HEK293 (cell line): Measurements from ENCODE around the gene EEIG2.

Experiments used
- CTCF ChIA-PET: fragments of 350-600 bp; formaldehyde crosslinking; extraction: SDS; loops from one replicate; lab custom pipeline; 2021; ENCODE audit warnings: antibody characterized with exemption; lab: Yijun Ruan, JAX
- POLR2A ChIA-PET: fragments of 300-600 bp; formaldehyde crosslinking; extraction: SDS; loops from one replicate; lab custom pipeline; 2020; ENCODE audit warnings: antibody characterized with exemption, inconsistent platforms; lab: Yijun Ruan, JAX
- H3K27ac ChIP-seq: fragments of 200-500 bp; sonication (Bioruptor generic); 2 replicates; pipeline ENCODE4 v1.5.1; 2014; ENCODE audit warnings: low read depth, low read length, control low read depth, inconsistent platforms; ENCODE audit errors: extremely low read depth
- H3K36me3 ChIP-seq, 2 experiments: fragments of 200-500 bp in 1 of 2; sonication (Bioruptor generic) in 1 of 2; 1 replicate in 1 of 2; 2 replicates in 1 of 2; pipeline ENCODE4 v1.5.1; 2014 to 2017; ENCODE audit warnings: inconsistent platforms in 2 of 2, low read length in 2 of 2; ENCODE audit not compliant: control insufficient read depth in 2 of 2, insufficient read depth in 1 of 2
- H3K4me1 ChIP-seq: fragments of 200-500 bp; sonication (Bioruptor generic); 2 replicates; pipeline ENCODE4 v1.5.1; 2014; ENCODE audit warnings: mild to moderate bottlenecking, low read length, inconsistent platforms; ENCODE audit not compliant: control insufficient read depth, insufficient read depth
- H3K4me3 ChIP-seq: 2 replicates; pipeline ENCODE4 v1.5.1; 2011; ENCODE audit warnings: low read depth, mild to moderate bottlenecking, control low read depth, low read length, moderate library complexity
- H3K9me3 ChIP-seq: fragments of 200-500 bp; sonication (Bioruptor generic); 2 replicates; pipeline ENCODE4 v1.5.1; 2014; ENCODE audit warnings: low read depth, low read length, inconsistent platforms; ENCODE audit not compliant: control insufficient read depth, insufficient read depth
- GLI4 ChIP-seq: fragments of 450-650 bp; formaldehyde crosslinking; IDR thresholded peaks from 2 replicates; pipeline ENCODE4 v1.5.1; 2016; ENCODE audit warnings: missing biosample characterization, missing genetic modification characterization
- GLIS2 ChIP-seq: fragments of 450-650 bp; formaldehyde crosslinking; IDR thresholded peaks from 2 replicates; pipeline ENCODE4 v1.5.1; 2016; ENCODE audit warnings: missing biosample characterization, missing genetic modification characterization
- KLF16 ChIP-seq: fragments of 450-650 bp; formaldehyde crosslinking; IDR thresholded peaks from 2 replicates; pipeline ENCODE4 v1.5.1; 2017; ENCODE audit warnings: missing biosample characterization, missing genetic modification characterization
- SETDB1 ChIP-seq: IDR thresholded peaks from one replicate; pipeline ENCODE4 v1.6.1; 2017; ENCODE audit warnings: mild to moderate bottlenecking, low read length, moderate library complexity, mixed read lengths; ENCODE audit not compliant: insufficient read length
- WT1 ChIP-seq: fragments of 450-650 bp; formaldehyde crosslinking; IDR thresholded peaks from 2 replicates; pipeline ENCODE4 v1.5.1; 2016; ENCODE audit warnings: missing biosample characterization, missing genetic modification characterization
- ZNF112 ChIP-seq: fragments of 450-650 bp; formaldehyde crosslinking; IDR thresholded peaks from 2 replicates; pipeline ENCODE4 v1.5.0; 2017; ENCODE audit warnings: missing biosample characterization, missing genetic modification characterization
- ZNF114 ChIP-seq: fragments of 450-650 bp; formaldehyde crosslinking; IDR thresholded peaks from 2 replicates; pipeline ENCODE4 v1.5.0; 2017; ENCODE audit warnings: missing biosample characterization, missing genetic modification characterization
- ZNF146 ChIP-seq: fragments of 450-650 bp; formaldehyde crosslinking; IDR thresholded peaks from 2 replicates; pipeline ENCODE4 v1.5.1; 2016; ENCODE audit warnings: missing biosample characterization, missing genetic modification characterization
- ZNF214 ChIP-seq: fragments of 450-650 bp; formaldehyde crosslinking; IDR thresholded peaks from 2 replicates; pipeline ENCODE4 v1.5.1; 2017; ENCODE audit warnings: missing biosample characterization, mild to moderate bottlenecking, missing genetic modification characterization, borderline replicate concordance
- ZNF292 ChIP-seq: fragments of 450-650 bp; formaldehyde crosslinking; IDR thresholded peaks from 2 replicates; pipeline ENCODE4 v1.5.1; 2016; ENCODE audit warnings: low read depth, missing biosample characterization, missing genetic modification characterization, borderline replicate concordance
- ZNF391 ChIP-seq: fragments of 450-650 bp; formaldehyde crosslinking; IDR thresholded peaks from 2 replicates; pipeline ENCODE4 v1.5.1; 2016; ENCODE audit warnings: low read depth, missing biosample characterization, missing genetic modification characterization, borderline replicate concordance
- ZNF416 ChIP-seq: fragments of 450-650 bp; formaldehyde crosslinking; IDR thresholded peaks from 2 replicates; pipeline ENCODE4 v1.5.1; 2016; ENCODE audit warnings: missing biosample characterization, missing genetic modification characterization
- ZNF501 ChIP-seq: fragments of 450-650 bp; formaldehyde crosslinking; IDR thresholded peaks from 2 replicates; pipeline ENCODE4 v1.5.1; 2016; ENCODE audit warnings: missing biosample characterization, missing genetic modification characterization
- ZNF521 ChIP-seq: fragments of 450-650 bp; formaldehyde crosslinking; IDR thresholded peaks from 2 replicates; pipeline ENCODE4 v1.5.1; 2017; ENCODE audit warnings: missing biosample characterization, mild to moderate bottlenecking, missing genetic modification characterization
- ZNF555 ChIP-seq: fragments of 450-650 bp; formaldehyde crosslinking; conservative IDR thresholded peaks from 2 replicates; pipeline ENCODE4 v1.5.1; 2017; ENCODE audit warnings: missing biosample characterization, mild to moderate bottlenecking, missing genetic modification characterization, inconsistent platforms
- ZNF747 ChIP-seq: fragments of 450-650 bp; formaldehyde crosslinking; IDR thresholded peaks from 2 replicates; pipeline ENCODE4 v1.5.1; 2016; ENCODE audit warnings: missing biosample characterization, missing genetic modification characterization
- ZSCAN16 ChIP-seq: fragments of 450-650 bp; formaldehyde crosslinking; IDR thresholded peaks from 2 replicates; pipeline ENCODE4 v1.5.1; 2016; ENCODE audit warnings: missing biosample characterization, missing genetic modification characterization
- ZSCAN30 ChIP-seq: fragments of 450-650 bp; IDR thresholded peaks from 2 replicates; pipeline ENCODE4 v1.5.1; 2018; ENCODE audit warnings: missing biosample characterization, mild to moderate bottlenecking, missing genetic modification characterization, moderate library complexity
- TF ChIP-seq, protein P1 (sequence below): fragments of 450-650 bp; formaldehyde crosslinking; IDR thresholded peaks from 2 replicates; pipeline ENCODE4 v1.5.1; 2016; ENCODE audit warnings: missing biosample characterization, missing genetic modification characterization, borderline replicate concordance
- TF ChIP-seq, protein P2 (sequence below): fragments of 450-650 bp; formaldehyde crosslinking; IDR thresholded peaks from 2 replicates; pipeline ENCODE4 v1.5.0; 2017; ENCODE audit warnings: missing biosample characterization, missing genetic modification characterization, borderline replicate concordance

EEIG2 gene

DNA sequence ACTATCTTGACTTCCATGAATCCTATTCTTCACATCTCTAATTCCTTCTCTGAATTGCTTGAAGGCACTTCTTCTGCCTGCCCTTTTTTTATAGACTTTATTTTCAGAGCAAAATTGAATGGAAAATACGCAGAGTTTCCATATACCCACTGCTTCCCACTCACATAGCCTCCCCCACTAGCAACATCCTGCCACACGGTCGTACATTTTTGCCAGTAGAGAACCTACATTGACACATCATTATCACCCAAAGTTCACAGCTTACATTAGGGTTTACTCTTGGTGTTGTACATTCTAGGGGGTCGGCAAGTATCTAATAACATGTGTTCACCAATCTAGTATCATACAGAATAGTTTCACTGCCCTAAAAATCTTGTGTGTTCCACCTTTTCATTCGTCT is 12.3 kb downstream of the EEIG2 start:
- POLR2A ChIA-PET = no interaction called here
- CTCF ChIA-PET = interaction anchor here (0.7 kb wide), 1 partner anchor 12 kb away, joined by 4 read pairs; no protein-coding TSS in a partner anchor
- peaks cover 4% of the 10 kb centered on the region; the same call in 1 of the 2 replicates for H3K4me1 ChIP-seq

DNA sequence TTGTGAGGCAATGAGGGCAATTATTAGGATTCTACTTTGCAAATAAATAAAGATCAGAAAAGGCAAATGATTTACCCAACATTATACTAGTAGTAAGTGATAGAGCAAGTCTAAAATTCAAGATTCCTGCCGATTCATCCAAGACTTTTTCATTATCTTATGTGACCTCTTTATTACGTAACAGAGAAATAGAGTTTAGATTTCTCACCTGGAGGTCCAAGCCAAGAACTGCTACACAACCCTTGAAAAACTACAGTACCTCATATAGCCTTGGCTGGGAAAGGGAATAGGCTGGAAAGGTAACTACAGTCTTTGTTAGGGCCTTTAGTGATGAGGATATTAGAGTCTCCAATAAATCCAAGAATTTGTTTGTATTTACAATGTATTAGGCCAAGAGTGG is 13.3 kb downstream of the EEIG2 start:
- H3K9me3 ChIP-seq = no peaks in the 10 kb centered on the region
- no peak overlapping the region for H3K4me3 ChIP-seq
- POLR2A ChIA-PET = no interaction called here
- H3K4me1 ChIP-seq = no peaks in the 10 kb centered on the region
- H3K36me3 ChIP-seq = no peaks in the 10 kb centered on the region
- no peak overlapping the region for H3K27ac ChIP-seq
- TF ChIP-seq ZNF114 (tag by site-specific recombination) (no peak), ZSCAN30 (no peak)
- CTCF ChIA-PET = no interaction called here

More for the DNA sequence above, 12.3 kb downstream of the EEIG2 start:
- no peaks in the 10 kb centered on the region for H3K36me3 ChIP-seq
- no peak overlapping the region for H3K27ac ChIP-seq
- TF ChIP-seq GLI4 (tag by site-specific recombination) = no peak
- no peak for TF ChIP-seq ZNF521 (tag by site-specific recombination)
- TF ChIP-seq ZNF416 (tag by site-specific recombination) = no peak
- no peak for TF ChIP-seq ZSCAN16 (tag by site-specific recombination)
- TF ChIP-seq ZNF501 (tag by site-specific recombination) = no peak
- TF ChIP-seq ZNF391 (tag by site-specific recombination) = no peak
- no peak for TF ChIP-seq ZNF555 (tag by site-specific recombination)
- TF ChIP-seq ZNF292 (tag by site-specific recombination) = no peak
- TF ChIP-seq ZNF112 = no peak
- no peak for TF ChIP-seq KLF16
- TF ChIP-seq GLIS2 = no peak
- TF ChIP-seq, protein P1, sequence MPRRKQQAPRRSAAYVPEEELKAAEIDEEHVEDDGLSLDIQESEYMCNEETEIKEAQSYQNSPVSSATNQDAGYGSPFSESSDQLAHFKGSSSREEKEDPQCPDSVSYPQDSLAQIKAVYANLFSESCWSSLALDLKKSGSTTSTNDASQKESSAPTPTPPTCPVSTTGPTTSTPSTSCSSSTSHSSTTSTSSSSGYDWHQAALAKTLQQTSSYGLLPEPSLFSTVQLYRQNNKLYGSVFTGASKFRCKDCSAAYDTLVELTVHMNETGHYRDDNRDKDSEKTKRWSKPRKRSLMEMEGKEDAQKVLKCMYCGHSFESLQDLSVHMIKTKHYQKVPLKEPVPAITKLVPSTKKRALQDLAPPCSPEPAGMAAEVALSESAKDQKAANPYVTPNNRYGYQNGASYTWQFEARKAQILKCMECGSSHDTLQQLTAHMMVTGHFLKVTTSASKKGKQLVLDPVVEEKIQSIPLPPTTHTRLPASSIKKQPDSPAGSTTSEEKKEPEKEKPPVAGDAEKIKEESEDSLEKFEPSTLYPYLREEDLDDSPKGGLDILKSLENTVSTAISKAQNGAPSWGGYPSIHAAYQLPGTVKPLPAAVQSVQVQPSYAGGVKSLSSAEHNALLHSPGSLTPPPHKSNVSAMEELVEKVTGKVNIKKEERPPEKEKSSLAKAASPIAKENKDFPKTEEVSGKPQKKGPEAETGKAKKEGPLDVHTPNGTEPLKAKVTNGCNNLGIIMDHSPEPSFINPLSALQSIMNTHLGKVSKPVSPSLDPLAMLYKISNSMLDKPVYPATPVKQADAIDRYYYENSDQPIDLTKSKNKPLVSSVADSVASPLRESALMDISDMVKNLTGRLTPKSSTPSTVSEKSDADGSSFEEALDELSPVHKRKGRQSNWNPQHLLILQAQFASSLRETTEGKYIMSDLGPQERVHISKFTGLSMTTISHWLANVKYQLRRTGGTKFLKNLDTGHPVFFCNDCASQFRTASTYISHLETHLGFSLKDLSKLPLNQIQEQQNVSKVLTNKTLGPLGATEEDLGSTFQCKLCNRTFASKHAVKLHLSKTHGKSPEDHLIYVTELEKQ = no peak
- TF ChIP-seq WT1 (tag by site-specific recombination) = no peak
- TF ChIP-seq SETDB1 = no peak
- TF ChIP-seq, protein P2, sequence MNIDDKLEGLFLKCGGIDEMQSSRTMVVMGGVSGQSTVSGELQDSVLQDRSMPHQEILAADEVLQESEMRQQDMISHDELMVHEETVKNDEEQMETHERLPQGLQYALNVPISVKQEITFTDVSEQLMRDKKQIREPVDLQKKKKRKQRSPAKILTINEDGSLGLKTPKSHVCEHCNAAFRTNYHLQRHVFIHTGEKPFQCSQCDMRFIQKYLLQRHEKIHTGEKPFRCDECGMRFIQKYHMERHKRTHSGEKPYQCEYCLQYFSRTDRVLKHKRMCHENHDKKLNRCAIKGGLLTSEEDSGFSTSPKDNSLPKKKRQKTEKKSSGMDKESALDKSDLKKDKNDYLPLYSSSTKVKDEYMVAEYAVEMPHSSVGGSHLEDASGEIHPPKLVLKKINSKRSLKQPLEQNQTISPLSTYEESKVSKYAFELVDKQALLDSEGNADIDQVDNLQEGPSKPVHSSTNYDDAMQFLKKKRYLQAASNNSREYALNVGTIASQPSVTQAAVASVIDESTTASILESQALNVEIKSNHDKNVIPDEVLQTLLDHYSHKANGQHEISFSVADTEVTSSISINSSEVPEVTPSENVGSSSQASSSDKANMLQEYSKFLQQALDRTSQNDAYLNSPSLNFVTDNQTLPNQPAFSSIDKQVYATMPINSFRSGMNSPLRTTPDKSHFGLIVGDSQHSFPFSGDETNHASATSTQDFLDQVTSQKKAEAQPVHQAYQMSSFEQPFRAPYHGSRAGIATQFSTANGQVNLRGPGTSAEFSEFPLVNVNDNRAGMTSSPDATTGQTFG (tag by site-specific recombination) = no peak
- TF ChIP-seq ZNF214 (tag by site-specific recombination) = no peak
- no peak overlapping the region for H3K4me3 ChIP-seq
- H3K9me3 ChIP-seq = no peaks in the 10 kb centered on the region

DNA sequence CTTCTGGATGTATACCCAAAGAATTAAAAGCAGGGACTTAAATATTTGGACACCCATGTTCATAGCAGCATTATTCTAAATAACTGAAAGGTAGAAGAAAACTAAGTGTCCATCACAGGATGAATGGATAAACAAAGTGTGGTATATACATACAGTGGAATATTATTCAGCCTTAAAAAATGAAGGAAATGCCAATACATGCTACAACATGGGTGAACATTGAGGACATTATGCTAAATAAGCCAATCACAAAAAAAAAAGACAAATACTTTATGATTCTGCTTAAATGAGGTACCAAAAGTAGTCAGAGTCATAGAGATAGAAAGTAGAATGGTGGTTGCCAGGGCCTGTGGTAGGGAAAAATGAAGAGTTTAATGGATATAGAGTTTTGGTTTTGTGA is 14.1 kb downstream of the EEIG2 start:
- no peaks in the 10 kb centered on the region for H3K9me3 ChIP-seq
- POLR2A ChIA-PET = no interaction called here

More for the DNA sequence above, 14.1 kb downstream of the EEIG2 start:
- H3K4me3 ChIP-seq = no peak overlapping the region
- no peaks in the 10 kb centered on the region for H3K36me3 ChIP-seq
- H3K4me1 ChIP-seq = no peaks in the 10 kb centered on the region
- no peak overlapping the region for H3K27ac ChIP-seq
- TF ChIP-seq ZNF747 (tag by site-specific recombination) (no peak), ZNF146 (tag by site-specific recombination) (peak; percentile 58)
- CTCF ChIA-PET = no interaction called here
